ENCODE data around the gene CASP9.
A peak's percentile ranks its signal among the peaks of the same experiment; 100 is the strongest.

CASP9 gene

DNA sequence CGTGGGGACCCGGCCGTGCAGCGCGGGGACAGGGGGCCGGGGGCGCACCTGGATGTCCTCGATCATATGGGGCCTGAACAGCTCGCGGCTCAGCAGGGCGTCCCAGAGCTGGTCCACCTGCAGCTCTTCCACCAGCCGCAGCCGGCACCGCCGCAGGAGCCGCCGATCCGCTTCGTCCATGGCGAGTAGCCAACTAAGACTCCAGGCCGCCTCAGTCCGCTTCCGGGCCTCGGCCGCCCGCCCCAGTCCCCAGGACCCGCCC lies at the start of gene CASP9:
Gene CASP9, minus strand, starts transcription at position 195 of the 262 bp plus-strand sequence. Its CDS starts 15 bp downstream, at position 180.
- TF ChIP-seq, protein P1, sequence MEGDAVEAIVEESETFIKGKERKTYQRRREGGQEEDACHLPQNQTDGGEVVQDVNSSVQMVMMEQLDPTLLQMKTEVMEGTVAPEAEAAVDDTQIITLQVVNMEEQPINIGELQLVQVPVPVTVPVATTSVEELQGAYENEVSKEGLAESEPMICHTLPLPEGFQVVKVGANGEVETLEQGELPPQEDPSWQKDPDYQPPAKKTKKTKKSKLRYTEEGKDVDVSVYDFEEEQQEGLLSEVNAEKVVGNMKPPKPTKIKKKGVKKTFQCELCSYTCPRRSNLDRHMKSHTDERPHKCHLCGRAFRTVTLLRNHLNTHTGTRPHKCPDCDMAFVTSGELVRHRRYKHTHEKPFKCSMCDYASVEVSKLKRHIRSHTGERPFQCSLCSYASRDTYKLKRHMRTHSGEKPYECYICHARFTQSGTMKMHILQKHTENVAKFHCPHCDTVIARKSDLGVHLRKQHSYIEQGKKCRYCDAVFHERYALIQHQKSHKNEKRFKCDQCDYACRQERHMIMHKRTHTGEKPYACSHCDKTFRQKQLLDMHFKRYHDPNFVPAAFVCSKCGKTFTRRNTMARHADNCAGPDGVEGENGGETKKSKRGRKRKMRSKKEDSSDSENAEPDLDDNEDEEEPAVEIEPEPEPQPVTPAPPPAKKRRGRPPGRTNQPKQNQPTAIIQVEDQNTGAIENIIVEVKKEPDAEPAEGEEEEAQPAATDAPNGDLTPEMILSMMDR (IDR thresholded peaks at IDR 0.05; ENCODE audit: control insufficient read depth, insufficient read depth, low read depth, low read length, missing control alignments): no peak
- DNase-seq (ENCODE audit: low read depth): no peak
- peak within 1 kb of the TSS; percentile 90 for H3K4me3 ChIP-seq (ENCODE audit: control insufficient read depth, low read depth, low read length)

DNA sequence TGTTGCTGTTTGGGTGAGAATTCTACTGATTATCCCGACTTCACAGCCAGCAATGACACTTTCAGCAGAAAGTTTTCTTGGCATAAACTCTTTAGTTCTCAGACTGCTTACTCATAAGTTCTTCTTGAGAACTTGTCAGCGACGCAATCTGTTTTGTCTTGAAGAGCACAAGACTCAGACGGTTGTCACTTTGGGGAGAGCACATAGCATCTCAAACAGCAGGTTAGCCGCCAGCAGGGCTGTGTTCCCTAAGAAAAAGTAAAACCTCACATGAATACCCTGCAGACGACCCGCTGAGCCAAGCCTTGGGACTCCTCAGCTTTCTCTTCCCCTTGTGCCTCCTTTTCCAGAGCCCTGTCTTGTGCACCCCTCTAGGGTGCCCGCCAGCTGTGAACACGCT lies 49.5 kb upstream of the CASP9 start:
- DNase-seq (ENCODE audit: low read depth): no peak
- no peak overlapping the region for H3K4me3 ChIP-seq (ENCODE audit: control insufficient read depth, low read depth, low read length)
- TF ChIP-seq, protein P1 (IDR thresholded peaks at IDR 0.05; ENCODE audit: control insufficient read depth, insufficient read depth, low read depth, low read length, missing control alignments): no peak

DNA sequence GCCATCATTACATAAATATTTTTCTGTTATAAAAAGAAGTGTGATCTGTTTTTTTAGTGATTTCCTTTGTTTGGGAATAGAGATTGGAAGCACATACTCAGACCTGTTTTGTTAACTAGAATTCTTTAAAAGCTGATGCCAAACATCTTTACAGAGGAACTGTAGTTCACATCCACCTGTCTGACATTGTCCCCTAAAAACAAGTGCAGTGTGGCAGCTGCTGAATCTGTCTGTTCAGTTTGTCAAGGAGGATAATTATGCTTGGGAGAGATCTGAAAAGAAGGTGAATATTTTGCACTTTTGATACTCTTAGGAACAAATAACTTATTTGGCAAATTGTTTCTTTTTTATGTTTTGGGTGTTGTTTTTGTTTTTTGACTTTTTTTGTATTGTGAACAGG lies 47.3 kb upstream of the CASP9 start:
- DNase-seq (ENCODE audit: low read depth): no peak
- no peak overlapping the region for H3K4me3 ChIP-seq (ENCODE audit: control insufficient read depth, low read depth, low read length)
- TF ChIP-seq, protein P1 (IDR thresholded peaks at IDR 0.05; ENCODE audit: control insufficient read depth, insufficient read depth, low read depth, low read length, missing control alignments): no peak

DNA sequence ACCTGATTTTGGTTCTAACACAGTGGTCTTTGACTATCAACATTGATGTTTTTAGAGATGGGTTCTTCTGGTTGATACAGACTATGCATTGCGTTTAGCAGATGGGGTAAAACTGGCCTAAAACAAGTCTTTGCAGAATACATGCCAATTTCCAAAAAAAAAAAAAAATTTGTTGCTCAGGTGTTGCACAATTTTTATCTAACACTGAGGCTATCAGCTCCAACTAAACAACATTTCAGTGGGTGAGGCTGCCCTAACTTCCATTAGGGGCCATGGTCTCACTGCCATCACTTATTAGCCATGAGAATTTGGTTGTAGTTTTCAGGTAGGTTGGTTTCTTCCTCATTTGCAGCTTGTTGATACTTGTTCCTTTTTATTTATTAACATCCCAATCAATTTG lies 46.8 kb upstream of the CASP9 start:
- H3K4me3 ChIP-seq (ENCODE audit: control insufficient read depth, low read depth, low read length): no peak overlapping the region
- TF ChIP-seq, protein P1 (IDR thresholded peaks at IDR 0.05; ENCODE audit: control insufficient read depth, insufficient read depth, low read depth, low read length, missing control alignments): no peak
- DNase-seq (ENCODE audit: low read depth): no peak

DNA sequence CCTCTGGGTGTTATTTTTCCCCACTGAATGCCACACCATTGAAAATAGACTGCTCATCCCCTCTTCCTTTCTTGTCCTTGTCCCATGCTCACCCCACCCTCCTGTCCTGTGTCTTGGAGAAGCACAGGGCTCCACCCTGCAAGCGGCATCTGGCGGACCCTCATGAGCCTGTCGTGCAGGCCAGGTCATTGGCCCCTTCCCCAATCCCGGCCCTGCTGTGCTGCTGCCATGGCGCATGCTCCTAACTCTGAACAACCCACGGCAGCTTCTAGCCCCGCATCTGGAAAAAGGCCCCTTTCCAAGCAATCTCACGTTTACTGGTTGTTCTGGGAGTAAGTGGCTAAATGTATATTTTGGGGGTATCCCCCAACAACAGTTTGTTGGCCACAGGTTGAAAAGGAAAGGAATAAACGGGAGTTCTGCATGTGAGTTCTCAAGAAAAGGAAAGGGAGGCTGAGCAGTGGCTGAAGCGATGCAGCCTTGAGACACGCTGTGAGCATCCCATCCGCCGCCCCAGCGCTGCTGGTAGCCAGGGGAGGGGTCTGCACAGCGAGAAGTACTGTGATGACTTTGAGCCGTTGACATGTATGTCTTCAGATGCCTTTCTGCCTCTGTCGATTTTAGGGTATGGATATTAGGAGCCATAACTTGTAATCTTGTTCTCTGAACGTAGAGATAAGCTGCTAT lies 44.5 kb upstream of the CASP9 start:
- no peak for DNase-seq (ENCODE audit: low read depth)

DNA sequence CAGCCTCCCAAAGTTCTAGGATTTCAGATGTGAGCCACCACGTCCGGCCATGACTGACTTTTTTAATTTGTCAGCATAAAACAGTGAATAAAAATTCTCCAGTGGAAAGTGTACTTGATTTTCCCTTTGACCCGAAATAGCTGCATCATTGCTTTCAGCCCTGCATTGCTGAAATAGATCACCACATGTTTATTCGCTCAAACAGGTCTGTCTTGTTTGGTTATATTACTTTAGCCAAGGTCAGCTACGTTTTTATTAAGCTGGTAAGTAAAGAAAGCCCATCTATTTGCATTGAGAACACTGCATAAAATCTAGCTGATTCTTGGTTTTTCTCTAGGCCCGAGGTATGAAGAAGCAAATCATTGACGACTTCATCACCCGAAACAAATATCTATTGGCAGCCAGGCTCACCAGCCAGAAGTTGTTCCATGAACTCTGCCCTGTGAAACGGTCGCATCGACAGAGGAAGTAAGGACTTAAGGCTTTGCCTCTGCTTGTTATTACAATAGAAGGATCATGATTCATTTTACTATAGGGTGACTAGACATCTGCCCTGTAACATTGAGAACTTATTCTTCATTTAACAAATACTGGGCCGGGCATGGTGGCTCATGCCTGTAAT lies 35.3 kb upstream of the CASP9 start:
- TF ChIP-seq, protein P1 (IDR thresholded peaks at IDR 0.05; ENCODE audit: control insufficient read depth, insufficient read depth, low read depth, low read length, missing control alignments): no peak
- no peak for DNase-seq (ENCODE audit: low read depth)
- H3K4me3 ChIP-seq (ENCODE audit: control insufficient read depth, low read depth, low read length): no peak overlapping the region

More for the DNA sequence above, 44.5 kb upstream of the CASP9 start:
- no peak overlapping the region for H3K4me3 ChIP-seq (ENCODE audit: control insufficient read depth, low read depth, low read length)
- TF ChIP-seq, protein P1 (IDR thresholded peaks at IDR 0.05; ENCODE audit: control insufficient read depth, insufficient read depth, low read depth, low read length, missing control alignments): no peak

Measured in AG09309 (cell line).